Astrocyte of the hippocampus (primary cell): Measurements from ENCODE around the gene SYNCRIP.
"Not testable (repeated sequence)": the region's sequence is repeated elsewhere in the genome, so short reads cannot be mapped to it uniquely, and the experiment has no call there.

ENCODE experiments used
- DNase-seq: peaks from one replicate; pipeline ENCODE4 v3.0.0; 2011; ENCODE audit warnings: low read depth, low spot score

The SYNCRIP gene

GRCh38 chr6:85670573-85670972, 27.9 kb upstream of the SYNCRIP start:
- DNase-seq = peak; percentile 60

- no peak for DNase-seq
These were observed 27.1 kb upstream of the SYNCRIP start for GRCh38 chr6:85669735-85670194.

- DNase-seq = no peak
These were observed 19.6 kb upstream of the SYNCRIP start for GRCh38 chr6:85662251-85662650.

GRCh38 chr6:85660181-85660611, 17.5 kb upstream of the SYNCRIP start:
- peak; percentile 94 for DNase-seq

- no peak for DNase-seq
These were observed 7.9 kb upstream of the SYNCRIP start for GRCh38 chr6:85650606-85651005.

GRCh38 chr6:85644279-85644762, 1.6 kb upstream of the SYNCRIP start:
- no peak for DNase-seq

- peak; percentile 96 for DNase-seq
These were observed 1.0 kb upstream of the SYNCRIP start for GRCh38 chr6:85643537-85644278.

GRCh38 chr6:85641897-85642773, 551 bp downstream of the SYNCRIP start:
- DNase-seq = peak; percentile 63

- DNase-seq = peak; percentile 25
These were observed 1.2 kb downstream of the SYNCRIP start for GRCh38 chr6:85641522-85641896.

- peak; percentile 12 for DNase-seq
These were observed 1.9 kb downstream of the SYNCRIP start for GRCh38 chr6:85640821-85641220.

GRCh38 chr6:85637579-85637978, 5.1 kb downstream of the SYNCRIP start:
- DNase-seq = no peak

GRCh38 chr6:85632164-85632942, 10.3 kb downstream of the SYNCRIP start:
- no peak for DNase-seq

GRCh38 chr6:85631117-85631516, 11.6 kb downstream of the SYNCRIP start:
- not testable (repeated sequence) for DNase-seq

- no peak for DNase-seq
These were observed 14.3 kb downstream of the SYNCRIP start for GRCh38 chr6:85628353-85628752.

- DNase-seq = no peak
These were observed 22.4 kb downstream of the SYNCRIP start for GRCh38 chr6:85620308-85620707.

GRCh38 chr6:85614780-85615179, 27.9 kb downstream of the SYNCRIP start:
- DNase-seq = no peak

- DNase-seq = no peak
These were observed 29.8 kb downstream of the SYNCRIP start for GRCh38 chr6:85612690-85613474.

GRCh38 chr6:85610182-85610895, 32.3 kb downstream of the SYNCRIP start:
- no peak for DNase-seq

GRCh38 chr6:85602100-85602499, 40.6 kb downstream of the SYNCRIP start:
- no peak for DNase-seq

- DNase-seq = no peak
These were observed 41.9 kb downstream of the SYNCRIP start for GRCh38 chr6:85600713-85601313.
